Measurements from ENCODE around the gene CD200R1L. TPM values are rescaled to one million over a fixed set of nuclear protein-coding genes. Genes with fewer than 3 reads are reported as not detected.

The CD200R1L gene
- total RNA-seq, 1 donor from 2014 or later: not detected

GRCh38 chr3:112767777-112768176, 78.9 kb downstream of the CD200R1L start:
- DNase-seq (ENCODE audit: low spot score): no peak

- DNase-seq (ENCODE audit: low spot score): no peak
Observed at GRCh38 chr3:112767177-112767576, 79.5 kb downstream of the CD200R1L start.

Other genes with a start within 250 kb of the CD200R1L start
- gene CCDC80, start 205.7 kb downstream of the CD200R1L start, total RNA-seq: 62.7 TPM
- 1.8 TPM for gene CD200R1, start 128.2 kb upstream of the CD200R1L start, total RNA-seq
- 12.4 TPM for gene GTPBP8, start 144.1 kb upstream of the CD200R1L start, total RNA-seq

Measured in ureter (tissue), 1 donor.